Kidney (tissue), 14 donors: ENCODE results near the gene NSMCE1. TPM values are rescaled to one million over a fixed set of nuclear protein-coding genes. Genes with fewer than 3 reads are reported as not detected.

ENCODE experiments used
- DNase-seq, 5 donors: peaks; one replicate each; pipeline ENCODE4 v3.0.0-alpha.2; 2013 to 2020
- FAIRE-seq: peaks from 2 replicates; lab custom pipeline; 2012; peaks lifted over from hg19 to GRCh38; lab: Jason Lieb, UNC
- H3K27ac ChIP-seq, 2 donors: one replicate each; pipeline ENCODE4 v1.7.0; 2013; ENCODE audit warnings: low read depth in 2 of 2, low read length in 2 of 2, inconsistent platforms in 1 of 2
- H3K27me3 ChIP-seq: one replicate; pipeline ENCODE4 v1.7.1; 2013; ENCODE audit warnings: low read length, inconsistent platforms; ENCODE audit not compliant: control insufficient read depth, insufficient read depth
- H3K36me3 ChIP-seq, 3 donors: one replicate each; pipeline versions ENCODE4 v1.7.0 to v1.7.1; 2013; ENCODE audit warnings: low read length in 3 of 3, control low read depth in 1 of 3, inconsistent platforms in 1 of 3; ENCODE audit not compliant: insufficient read depth in 3 of 3, control insufficient read depth in 2 of 3
- H3K4me1 ChIP-seq, 3 donors: one replicate each; pipeline versions ENCODE4 v1.7.0 to v1.7.1; 2013; ENCODE audit warnings: low read length in 3 of 3, inconsistent platforms in 1 of 3, low read depth in 1 of 3; ENCODE audit not compliant: control insufficient read depth in 2 of 3, insufficient read depth in 2 of 3
- H3K4me3 ChIP-seq, 3 donors: one replicate each; pipeline versions ENCODE4 v1.7.0 to v1.8.1; 2013; ENCODE audit warnings: low read length in 3 of 3, control low read depth in 1 of 3, inconsistent platforms in 1 of 3
- H3K9ac ChIP-seq, 3 donors: one replicate each; pipeline versions ENCODE4 v1.7.0 to v1.7.1; 2013; ENCODE audit warnings: low read length in 3 of 3, control low read depth in 1 of 3, inconsistent platforms in 1 of 3
- H3K9me3 ChIP-seq, 3 donors: one replicate each; pipeline versions ENCODE4 v1.7.0 to v1.7.1; 2013; ENCODE audit warnings: low read length in 3 of 3, control low read depth in 1 of 3, inconsistent platforms in 1 of 3; ENCODE audit not compliant: control insufficient read depth in 2 of 3, insufficient read depth in 1 of 3
- intact Hi-C: fragments of 100-400 bp; cut with DNase I; formaldehyde crosslinking; loops from one replicate; pipeline ENCODE4 v1.11.1; 2022
- polyA plus RNA-seq: library from polyadenylated mRNA; stranded (reverse); fragments of 350-450 nt; fragmentation: Illumina TruSeq; extraction: RNeasy Lipid Tissue Mini Kit (QIAGEN cat#74804); gene quantifications from one replicate; pipeline ENCODE4 v1.2.3, GENCODE V29; 2014; ENCODE audit warnings: low read depth, low replicate concordance; ENCODE audit not compliant: insufficient read depth
- total RNA-seq: library from RNA; stranded (reverse); fragmentation: NEBNext Ultra II Directional; extraction: Animal tissue kit (Norgen Biotek cat#: 25700); gene quantifications from one replicate; pipeline ENCODE4 v1.2.1, GENCODE V29; 2021
- TF ChIP-seq, protein P1 (sequence below): IDR thresholded peaks from 3 replicates; pipeline ENCODE4 v1.5.1; 2012; ENCODE audit warnings: mild to moderate bottlenecking, moderate library complexity, borderline replicate concordance; ENCODE audit not compliant: insufficient read depth; ENCODE audit errors: extremely low read depth
- donor health status: control.
- donor health status: control.
- donor health status: control.
- donor health status: control.
- donor health status: control.
- donor health status: DM: yes; HTN: yes; CAD: no.
- donor health status: Normal renal cell carcinoma (clear cell type).

Gene NSMCE1
- total and polyA plus RNA-seq, 2 donors from 2014 or later: 72.1 to 145 TPM

- FAIRE-seq (no peak), DNase-seq (no peak)
- TF ChIP-seq, protein P1, sequence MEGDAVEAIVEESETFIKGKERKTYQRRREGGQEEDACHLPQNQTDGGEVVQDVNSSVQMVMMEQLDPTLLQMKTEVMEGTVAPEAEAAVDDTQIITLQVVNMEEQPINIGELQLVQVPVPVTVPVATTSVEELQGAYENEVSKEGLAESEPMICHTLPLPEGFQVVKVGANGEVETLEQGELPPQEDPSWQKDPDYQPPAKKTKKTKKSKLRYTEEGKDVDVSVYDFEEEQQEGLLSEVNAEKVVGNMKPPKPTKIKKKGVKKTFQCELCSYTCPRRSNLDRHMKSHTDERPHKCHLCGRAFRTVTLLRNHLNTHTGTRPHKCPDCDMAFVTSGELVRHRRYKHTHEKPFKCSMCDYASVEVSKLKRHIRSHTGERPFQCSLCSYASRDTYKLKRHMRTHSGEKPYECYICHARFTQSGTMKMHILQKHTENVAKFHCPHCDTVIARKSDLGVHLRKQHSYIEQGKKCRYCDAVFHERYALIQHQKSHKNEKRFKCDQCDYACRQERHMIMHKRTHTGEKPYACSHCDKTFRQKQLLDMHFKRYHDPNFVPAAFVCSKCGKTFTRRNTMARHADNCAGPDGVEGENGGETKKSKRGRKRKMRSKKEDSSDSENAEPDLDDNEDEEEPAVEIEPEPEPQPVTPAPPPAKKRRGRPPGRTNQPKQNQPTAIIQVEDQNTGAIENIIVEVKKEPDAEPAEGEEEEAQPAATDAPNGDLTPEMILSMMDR: no peak
- H3K9ac ChIP-seq: no peak overlapping the region
- H3K9me3 ChIP-seq: no peaks in the 10 kb centered on the region
- H3K4me3 ChIP-seq: no peak overlapping the region
- H3K36me3 ChIP-seq: no peaks in the 10 kb centered on the region
- no peaks in the 10 kb centered on the region for H3K27me3 ChIP-seq
- intact Hi-C loops: no loop called here
- H3K27ac ChIP-seq: no peak overlapping the region
- H3K4me1 ChIP-seq: no peaks in the 10 kb centered on the region
Observed at GRCh38 chr16:27190316-27190871, 78.2 kb downstream of the NSMCE1 start.

DNA sequence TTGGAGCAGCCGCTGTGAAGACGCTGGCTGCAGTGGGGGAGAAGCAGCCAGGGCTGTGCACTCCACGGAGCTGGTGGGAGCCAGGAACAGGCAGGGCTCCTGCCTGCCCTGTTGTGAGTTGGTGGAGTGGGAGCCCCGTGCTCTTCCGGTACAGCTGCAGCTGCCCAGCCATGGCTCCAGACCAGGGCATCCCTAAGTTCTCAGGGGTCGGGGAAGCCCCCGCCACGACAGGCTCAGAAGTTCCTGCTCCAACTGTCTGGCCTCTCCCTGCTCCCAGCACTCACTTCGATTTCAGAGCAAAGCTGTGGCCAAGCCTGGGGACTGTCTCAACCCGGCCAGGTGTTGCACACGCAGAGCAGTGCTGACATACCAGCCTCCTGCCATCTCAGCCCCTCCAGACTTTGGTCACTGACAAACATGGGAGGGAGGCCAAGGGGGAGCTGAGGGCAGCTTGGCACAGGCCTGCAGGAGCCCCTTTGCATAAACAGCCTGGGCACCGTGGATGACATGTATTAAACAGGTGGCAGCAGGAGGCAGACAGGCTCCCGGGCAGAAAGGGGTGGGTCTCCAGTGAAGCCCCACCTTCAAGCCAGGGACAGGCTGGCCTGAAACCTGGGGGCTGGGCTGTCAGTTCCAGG is 79.1 kb downstream of the NSMCE1 start:
- Histone ChIP-seq H3K4me3 (no peak overlapping the region), H3K9me3 (no peaks in the 10 kb centered on the region), H3K36me3 (no peaks in the 10 kb centered on the region), H3K27me3 (no peaks in the 10 kb centered on the region), H3K9ac (no peak overlapping the region), H3K4me1 (no peaks in the 10 kb centered on the region), H3K27ac (no peak overlapping the region)
- DNase-seq (peak in 3 of 5 donors; percentile 45 to 57 (median 50)), FAIRE-seq (no peak)
- intact Hi-C loops: no loop called here
- TF ChIP-seq, protein P1: no peak

DNA sequence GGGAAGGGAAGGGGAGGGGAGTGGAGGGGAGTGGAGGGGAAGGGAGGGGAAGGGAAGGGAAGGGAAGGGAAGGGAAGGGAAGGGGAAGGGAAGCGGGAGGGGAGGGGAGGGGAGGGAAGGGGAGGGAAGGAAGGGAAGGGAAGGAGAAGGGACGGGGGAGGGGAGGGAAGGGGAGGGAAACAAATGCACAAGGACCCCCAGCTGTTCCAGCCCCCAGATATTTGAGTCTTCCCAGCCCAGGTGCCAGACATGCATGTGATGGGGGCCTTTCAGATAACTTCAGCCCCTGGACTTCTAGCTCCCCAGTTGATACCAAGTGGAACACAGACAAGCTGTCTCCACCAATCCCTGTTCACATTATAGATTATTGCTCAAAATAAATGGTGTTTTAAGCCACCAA is 79.9 kb downstream of the NSMCE1 start:
- intact Hi-C loops: no loop called here

More for the DNA sequence above, 79.9 kb downstream of the NSMCE1 start:
- Histone ChIP-seq H3K27me3 (no peaks in the 10 kb centered on the region), H3K9me3 (no peaks in the 10 kb centered on the region), H3K9ac (no peak overlapping the region), H3K27ac (no peak overlapping the region), H3K4me1 (no peaks in the 10 kb centered on the region), H3K4me3 (no peak overlapping the region), H3K36me3 (no peaks in the 10 kb centered on the region)
- FAIRE-seq (no peak), DNase-seq (no peak)
- TF ChIP-seq, protein P1: no peak
